ENCODE data around the gene ANKRD24. TPM values are rescaled to one million over a fixed set of nuclear protein-coding genes. Genes with fewer than 3 reads are reported as not detected.

Gene ANKRD24
- total RNA-seq, 1 experiment from 2014 or later = 2.4 TPM

GRCh38 chr19:4161415-4162077 is 20.9 kb upstream of the ANKRD24 start:
- Mint-ChIP-seq H3K4me1 (peaks cover 0 to 4% of the 10 kb centered on the region in 2 experiments; a peak in 1 of 4 replicates), H3K36me3 (ENCODE audit: insufficient read depth in 1 of 3, low read depth in 3 of 3) (no peaks in the 10 kb centered on the region), H3K27me3 (ENCODE audit: low read depth) (peaks cover 49% of the 10 kb centered on the region), H3K4me3 (no peak overlapping the region), H3K27ac (no peak overlapping the region), H3K9me3 (no peaks in the 10 kb centered on the region)
- Histone ChIP-seq H4K20me1 (ENCODE audit: control insufficient read depth, insufficient read depth, insufficient read length) (no peaks in the 10 kb centered on the region), H3K4me1 (ENCODE audit: insufficient read depth, low read length) (no peaks in the 10 kb centered on the region), H3K79me2 (ENCODE audit: insufficient read depth, low read length) (no peaks in the 10 kb centered on the region), H3K4ac (ENCODE audit: low read depth, low read length) (no peak overlapping the region), H2AK5ac (ENCODE audit: insufficient read length, low read length) (no peak overlapping the region), H3K23ac (ENCODE audit: insufficient read length, low read depth, low read length) (no peak overlapping the region), H3K56ac (ENCODE audit: insufficient read length, low read depth, low read length) (no peak overlapping the region), H2AFZ (ENCODE audit: low read length) (no peak overlapping the region), H3K27ac (ENCODE audit: insufficient read length, low read depth, low read length) (no peak overlapping the region), H4K91ac (ENCODE audit: insufficient read length, low read depth, low read length) (no peak overlapping the region), H2BK5ac (ENCODE audit: insufficient read length, low read length) (no peak overlapping the region), H3K23me2 (ENCODE audit: insufficient read length, low read depth, low read length, poor library complexity, severe bottlenecking) (no peaks in the 10 kb centered on the region), H2BK15ac (ENCODE audit: low read depth, low read length) (no peak overlapping the region), H3K14ac (ENCODE audit: insufficient read depth, low read length) (no peak overlapping the region), H3K9ac (ENCODE audit: extremely low read depth, insufficient read length, low read length) (no peak overlapping the region), H3T11ph (ENCODE audit: low read length) (no peak overlapping the region), H3K79me1 (ENCODE audit: insufficient read depth, low read depth, low read length, poor library complexity, severe bottlenecking) (no peaks in the 10 kb centered on the region), H3K4me2 (ENCODE audit: insufficient read depth, insufficient read length, low read length) (no peak overlapping the region), H2BK20ac (ENCODE audit: low read depth, low read length, poor library complexity, severe bottlenecking) (no peak overlapping the region), H2BK120ac (ENCODE audit: low read depth, low read length, poor library complexity, severe bottlenecking) (no peak overlapping the region), H3K27me3 (ENCODE audit: insufficient read depth, low read length) (no peaks in the 10 kb centered on the region), H4K8ac (replicated peaks; ENCODE audit: insufficient read length, low read depth, low read length) (no peak overlapping the region), H3K9me3 (ENCODE audit: control insufficient read depth, low read depth, low read length) (no peaks in the 10 kb centered on the region), H3K18ac (ENCODE audit: insufficient read length, low read depth, low read length) (no peak overlapping the region), H2BK12ac (ENCODE audit: insufficient read length, low read depth, low read length) (no peak overlapping the region), H4K5ac (ENCODE audit: insufficient read length, low read depth, low read length) (no peak overlapping the region)
- WGBS (ENCODE audit: extremely low coverage, insufficient read length, low lambda C conversion rate) = no CpG with 5 or more reads among the region's 7 CpGs
- TF ChIP-seq CTCF (conservative IDR thresholded peaks at IDR 0.05) = no peak
- DNase-seq = no peak

All from H9 (cell line).